HG02759 (cell line): ENCODE results near the gene RAVER2.
"Not testable (repeated sequence)": the region's sequence is repeated elsewhere in the genome, so short reads cannot be mapped to it uniquely, and the experiment has no call there.

ENCODE experiments used
- ATAC-seq: cut with Tn5 transposase; IDR thresholded peaks from one replicate; pipeline ENCODE4 v1.9.1; 2021; ENCODE audit warnings: mild to moderate bottlenecking, moderate library complexity; ENCODE audit not compliant: unreplicated experiment

RAVER2 gene, protein sequence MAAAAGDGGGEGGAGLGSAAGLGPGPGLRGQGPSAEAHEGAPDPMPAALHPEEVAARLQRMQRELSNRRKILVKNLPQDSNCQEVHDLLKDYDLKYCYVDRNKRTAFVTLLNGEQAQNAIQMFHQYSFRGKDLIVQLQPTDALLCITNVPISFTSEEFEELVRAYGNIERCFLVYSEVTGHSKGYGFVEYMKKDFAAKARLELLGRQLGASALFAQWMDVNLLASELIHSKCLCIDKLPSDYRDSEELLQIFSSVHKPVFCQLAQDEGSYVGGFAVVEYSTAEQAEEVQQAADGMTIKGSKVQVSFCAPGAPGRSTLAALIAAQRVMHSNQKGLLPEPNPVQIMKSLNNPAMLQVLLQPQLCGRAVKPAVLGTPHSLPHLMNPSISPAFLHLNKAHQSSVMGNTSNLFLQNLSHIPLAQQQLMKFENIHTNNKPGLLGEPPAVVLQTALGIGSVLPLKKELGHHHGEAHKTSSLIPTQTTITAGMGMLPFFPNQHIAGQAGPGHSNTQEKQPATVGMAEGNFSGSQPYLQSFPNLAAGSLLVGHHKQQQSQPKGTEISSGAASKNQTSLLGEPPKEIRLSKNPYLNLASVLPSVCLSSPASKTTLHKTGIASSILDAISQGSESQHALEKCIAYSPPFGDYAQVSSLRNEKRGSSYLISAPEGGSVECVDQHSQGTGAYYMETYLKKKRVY

DNA sequence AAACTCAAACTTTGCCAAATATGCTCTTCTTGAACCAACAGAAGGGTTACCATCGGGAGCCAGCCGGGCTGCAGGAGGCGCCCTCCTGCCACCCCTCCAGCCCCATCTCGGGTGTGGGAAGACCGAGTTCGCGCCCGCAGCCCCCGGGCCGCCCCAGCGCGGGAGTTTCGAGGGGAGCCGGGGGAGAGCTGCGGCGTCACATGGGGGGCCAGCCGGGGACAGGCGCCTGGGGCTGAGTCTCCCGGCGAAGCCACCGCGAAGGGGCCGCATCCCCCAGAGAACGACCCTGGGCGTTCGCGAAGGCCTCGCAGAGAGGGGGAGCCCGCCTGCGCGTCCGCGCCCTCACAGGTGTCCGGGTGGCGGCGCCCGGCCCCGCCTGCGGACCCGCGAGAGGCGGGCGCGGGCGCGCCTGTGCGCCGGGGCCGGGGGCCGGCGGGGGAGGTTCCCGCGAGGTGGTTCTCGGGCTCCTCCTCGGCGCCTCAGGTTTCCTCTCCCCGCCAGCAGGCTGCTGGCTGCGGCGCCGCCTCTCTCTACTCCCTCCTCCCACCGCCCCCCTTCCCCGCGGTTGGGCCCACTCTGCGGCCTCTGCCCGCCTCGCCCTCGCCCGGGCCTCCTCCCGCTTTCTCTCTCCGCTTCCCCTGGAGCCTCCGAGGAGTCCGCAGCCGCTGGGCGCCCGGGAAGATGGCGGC, at the start of gene RAVER2:
Gene RAVER2 (plus strand): TSS at position 584 of the 689 bp plus-strand sequence. CDS start 98 bp downstream, at position 682.
- ATAC-seq: peak; percentile 71

DNA sequence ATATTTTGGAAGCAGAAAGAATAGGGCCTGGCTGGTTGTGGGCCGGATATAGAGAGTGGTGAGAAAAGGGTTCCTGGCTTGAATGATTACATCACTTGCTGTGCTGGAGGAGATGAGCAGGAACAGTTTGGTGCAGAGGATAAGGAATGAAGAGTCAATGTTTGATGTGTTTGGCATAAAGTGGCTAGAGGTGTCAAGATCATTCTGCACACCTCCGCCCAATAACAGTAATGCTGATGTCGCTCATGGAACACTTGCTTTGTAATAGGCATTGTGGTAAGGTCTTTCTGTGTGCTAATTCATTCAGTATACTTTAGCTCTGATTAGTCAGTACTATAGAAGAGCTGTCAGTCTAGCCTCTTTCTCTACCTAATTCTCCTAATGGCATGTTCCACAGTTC, 48.0 kb upstream of the RAVER2 start:
- no peak for ATAC-seq

DNA sequence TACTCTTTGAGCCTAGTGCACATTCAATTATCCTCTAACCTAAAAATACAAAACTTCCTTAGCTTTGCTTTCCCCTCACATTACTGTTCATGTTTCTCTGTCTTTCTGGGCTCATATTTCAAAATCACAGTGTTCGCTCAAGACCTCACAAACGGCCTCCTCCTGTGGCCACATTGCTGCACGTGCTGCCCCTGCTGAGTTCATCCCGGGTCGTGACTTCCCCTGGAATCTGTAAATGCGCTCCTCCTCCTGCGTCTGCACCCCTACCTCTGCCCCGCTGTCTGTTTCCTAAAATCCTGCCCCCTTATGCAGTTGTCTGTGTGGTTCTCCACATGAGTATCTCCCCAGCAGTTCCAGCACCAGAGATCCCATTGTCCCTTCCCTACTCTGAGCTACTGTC, 45.5 kb upstream of the RAVER2 start:
- ATAC-seq: no peak

DNA sequence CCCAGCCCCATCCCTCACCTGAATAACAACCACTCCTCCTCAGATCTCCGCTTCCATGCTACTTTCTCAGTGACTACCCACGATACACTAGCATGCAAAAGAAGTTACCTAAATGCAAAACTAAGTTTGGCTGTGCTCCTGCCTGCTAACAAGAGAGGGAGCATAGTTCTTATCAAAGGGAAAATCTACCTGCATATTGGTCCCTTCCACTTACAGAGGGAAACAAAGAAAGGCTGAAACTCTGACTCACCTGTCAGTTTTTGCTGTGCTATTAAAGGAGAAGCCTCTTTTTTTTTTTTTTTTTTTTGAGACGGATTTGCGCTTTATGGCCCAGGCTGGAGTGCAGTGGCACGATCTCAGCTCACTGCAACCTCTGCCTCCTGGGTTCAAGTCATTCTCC, 43.8 kb upstream of the RAVER2 start:
- ATAC-seq: no peak

DNA sequence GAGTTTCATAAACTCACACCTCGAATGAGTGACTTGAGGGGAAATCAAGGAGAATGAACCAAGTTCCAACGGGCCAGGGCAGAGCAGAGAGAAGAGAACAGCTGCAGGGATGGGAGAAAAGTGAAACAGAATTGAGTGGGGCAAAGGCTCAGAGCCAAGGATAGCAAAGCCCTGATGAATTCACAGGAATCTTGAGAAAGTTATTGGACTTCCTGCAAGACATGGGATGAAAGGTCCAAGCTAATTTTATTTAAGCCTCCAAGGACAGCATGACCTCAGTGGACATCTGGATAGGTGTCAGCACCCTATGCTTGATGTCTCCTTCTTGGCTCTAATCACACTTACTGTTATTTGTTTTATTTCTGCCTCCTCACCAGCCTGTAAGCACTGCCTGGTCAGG, 43.0 kb upstream of the RAVER2 start:
- no peak for ATAC-seq

DNA sequence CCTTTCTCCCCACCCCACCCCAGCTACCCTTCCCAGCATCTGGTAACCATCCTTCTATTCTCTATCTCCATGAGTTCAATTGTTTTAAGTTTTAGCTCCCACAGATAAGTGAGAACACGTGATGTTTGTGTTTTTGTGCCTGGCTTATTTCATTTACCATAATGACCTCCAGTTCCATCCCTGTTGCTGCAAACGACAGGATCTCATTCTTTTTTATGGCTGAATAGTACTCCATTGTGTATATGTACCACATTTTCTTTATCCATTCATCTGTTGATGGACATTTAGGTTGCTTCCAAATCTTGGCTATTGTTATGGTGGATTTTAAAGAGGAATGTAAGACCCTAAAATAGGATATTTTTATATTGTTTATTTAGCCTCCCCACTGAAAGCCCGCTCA, 42.2 kb upstream of the RAVER2 start:
- not testable (repeated sequence) for ATAC-seq

DNA sequence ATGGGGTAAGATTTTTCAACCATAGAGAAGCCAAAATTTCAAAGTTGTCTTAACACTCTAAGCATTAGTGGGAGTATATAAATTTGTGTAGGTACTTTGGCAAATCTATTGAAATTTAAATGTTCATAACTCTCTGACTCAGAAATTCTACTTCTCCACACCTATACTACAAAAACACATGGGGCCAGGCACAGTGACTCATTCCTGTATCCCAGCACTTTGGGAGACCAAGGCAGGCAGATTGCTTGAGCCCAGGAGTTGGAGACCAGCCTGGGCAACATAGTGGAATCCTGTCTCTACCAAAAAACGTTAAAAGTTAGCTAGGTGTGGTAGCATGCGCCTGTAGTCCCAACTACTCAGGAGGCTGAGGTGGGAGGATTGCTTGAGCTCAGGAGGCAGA, 41.3 kb upstream of the RAVER2 start:
- no peak for ATAC-seq

DNA sequence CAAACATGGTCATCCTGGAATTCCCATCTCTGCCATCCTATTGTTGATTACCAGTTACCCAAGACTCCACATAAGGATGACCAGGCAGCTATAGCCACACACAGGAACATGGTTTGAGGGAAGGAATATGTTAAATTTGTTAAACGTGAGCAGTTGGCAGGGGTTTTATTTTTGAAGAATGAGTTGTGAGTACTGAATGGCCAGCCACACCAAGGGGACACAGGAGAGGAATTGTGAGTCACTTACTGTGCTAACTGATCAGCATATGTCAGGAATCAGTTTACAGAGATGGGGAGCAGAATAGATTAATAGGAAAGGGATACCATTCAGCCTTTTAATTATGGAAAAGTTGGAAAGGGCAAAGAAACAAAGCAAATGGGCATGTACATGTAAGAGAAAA, 39.3 kb upstream of the RAVER2 start:
- no peak for ATAC-seq

DNA sequence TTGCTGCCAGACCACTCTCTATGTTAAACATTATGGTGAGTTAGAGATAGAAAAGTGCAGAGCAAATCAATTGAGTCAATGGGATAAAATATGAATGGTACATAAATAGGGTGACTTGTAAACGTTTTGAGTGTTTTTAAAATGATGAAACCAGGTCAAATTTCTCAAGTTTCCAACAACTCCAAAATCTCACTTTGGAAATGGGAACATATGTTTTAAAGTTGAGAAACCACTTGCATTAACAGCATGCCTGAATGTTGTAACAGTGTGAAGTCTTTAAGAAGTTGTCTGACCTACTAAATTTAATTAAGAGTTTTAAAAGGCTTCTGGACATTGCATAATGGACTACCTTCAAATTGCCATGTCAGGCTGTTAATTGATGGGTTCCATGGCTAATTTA, 33.6 kb upstream of the RAVER2 start:
- ATAC-seq: no peak

DNA sequence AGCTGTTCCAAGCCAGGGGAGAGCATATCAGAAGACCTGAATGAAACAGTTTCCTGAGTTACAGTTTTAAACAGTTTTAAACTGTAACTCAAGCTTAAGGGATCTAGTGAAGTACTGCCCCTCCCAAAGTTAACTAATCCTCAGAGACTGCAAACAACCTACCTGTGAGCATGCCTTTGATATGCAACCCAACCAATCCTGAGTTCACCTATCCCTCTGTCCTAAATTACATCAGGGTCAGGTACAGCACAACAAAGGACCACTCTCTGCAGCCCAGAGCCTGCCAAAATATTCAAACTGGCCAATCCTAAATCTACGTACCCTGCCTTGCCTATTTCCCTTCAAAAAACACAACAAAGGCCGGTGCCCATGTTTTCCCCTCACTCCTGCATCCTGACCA, 32.8 kb upstream of the RAVER2 start:
- no peak for ATAC-seq

DNA sequence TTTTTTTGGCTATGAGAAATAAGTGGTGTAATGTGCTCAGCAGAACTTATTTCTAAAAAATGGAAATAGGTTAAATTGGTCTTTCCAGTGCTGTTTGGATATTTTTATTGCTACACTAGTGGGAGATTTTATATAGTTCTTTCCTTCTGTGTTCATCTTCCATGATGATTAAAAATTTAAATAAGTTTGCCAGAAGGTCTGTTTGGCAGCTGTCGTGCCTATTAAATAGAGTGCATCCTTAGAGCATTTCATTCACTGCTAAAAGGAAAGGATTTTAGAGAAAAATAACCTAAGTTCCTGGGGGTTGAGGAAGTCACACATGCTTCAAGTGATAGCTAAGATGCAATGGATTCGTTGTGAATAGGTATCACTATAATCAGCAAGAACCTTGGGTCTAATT, 29.7 kb upstream of the RAVER2 start:
- no peak for ATAC-seq

DNA sequence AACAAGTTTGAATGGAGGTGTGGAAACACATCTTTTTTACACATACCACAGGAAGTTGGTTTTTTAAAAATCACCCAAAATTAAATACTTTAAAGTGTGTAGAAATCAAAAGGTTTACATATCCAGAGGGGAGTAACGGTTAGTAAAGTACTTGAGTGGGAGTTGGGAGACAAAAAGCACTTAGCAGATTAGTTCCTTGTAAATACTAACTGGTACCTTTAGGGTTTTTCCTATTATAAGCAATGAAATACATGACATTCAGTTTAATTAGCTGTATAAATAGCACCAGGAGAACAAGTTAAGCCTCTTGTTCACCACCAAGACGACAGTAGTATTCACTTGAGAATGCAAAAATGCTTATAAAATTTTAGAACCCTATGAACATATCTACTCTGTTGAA, 23.7 kb upstream of the RAVER2 start:
- ATAC-seq: no peak

DNA sequence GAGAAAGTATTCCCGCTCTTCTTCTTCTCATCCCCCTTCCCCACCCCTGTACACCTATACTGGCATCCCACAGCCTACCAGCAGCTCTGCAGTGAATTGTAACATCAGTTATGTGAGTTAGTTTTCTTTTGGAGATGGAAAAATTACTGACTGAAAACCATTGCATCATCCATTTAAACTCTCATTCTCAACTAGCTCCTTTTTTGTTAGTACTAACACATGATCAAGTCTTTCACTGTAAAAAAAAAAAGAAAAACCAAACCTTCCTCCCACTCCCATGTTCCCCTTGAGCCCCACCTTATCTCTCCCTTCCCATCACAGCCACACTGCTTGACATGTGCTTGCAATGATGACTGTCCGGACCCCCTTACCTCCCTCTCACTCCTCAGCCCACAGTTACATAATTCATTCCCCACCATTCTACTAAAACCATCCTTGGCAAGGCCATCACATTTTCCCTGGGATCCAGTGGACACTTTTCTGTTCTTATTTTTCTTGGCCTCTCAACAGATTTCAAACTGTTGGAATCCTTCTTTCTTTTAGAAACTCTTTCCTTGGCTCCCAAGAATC, 23.2 kb upstream of the RAVER2 start:
- ATAC-seq: no peak

DNA sequence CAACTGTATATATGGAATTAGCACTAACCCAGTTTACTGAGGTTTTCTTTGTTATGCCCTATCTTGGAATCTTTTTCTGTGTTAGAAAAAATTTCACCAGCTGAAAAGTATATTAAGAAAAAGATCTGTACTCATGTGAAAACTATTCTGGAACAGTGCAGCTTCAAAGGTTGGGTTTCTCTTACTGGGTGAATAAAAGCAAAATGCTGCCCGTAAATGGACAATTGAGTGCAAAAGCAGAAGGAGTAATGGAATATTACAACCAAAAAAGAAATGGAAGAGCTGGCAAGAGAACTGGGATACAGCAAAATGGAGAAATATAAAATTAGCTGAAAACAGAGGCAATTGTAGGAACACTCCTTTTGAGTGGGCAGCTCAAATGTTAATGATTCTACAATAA, 17.0 kb upstream of the RAVER2 start:
- no peak for ATAC-seq

DNA sequence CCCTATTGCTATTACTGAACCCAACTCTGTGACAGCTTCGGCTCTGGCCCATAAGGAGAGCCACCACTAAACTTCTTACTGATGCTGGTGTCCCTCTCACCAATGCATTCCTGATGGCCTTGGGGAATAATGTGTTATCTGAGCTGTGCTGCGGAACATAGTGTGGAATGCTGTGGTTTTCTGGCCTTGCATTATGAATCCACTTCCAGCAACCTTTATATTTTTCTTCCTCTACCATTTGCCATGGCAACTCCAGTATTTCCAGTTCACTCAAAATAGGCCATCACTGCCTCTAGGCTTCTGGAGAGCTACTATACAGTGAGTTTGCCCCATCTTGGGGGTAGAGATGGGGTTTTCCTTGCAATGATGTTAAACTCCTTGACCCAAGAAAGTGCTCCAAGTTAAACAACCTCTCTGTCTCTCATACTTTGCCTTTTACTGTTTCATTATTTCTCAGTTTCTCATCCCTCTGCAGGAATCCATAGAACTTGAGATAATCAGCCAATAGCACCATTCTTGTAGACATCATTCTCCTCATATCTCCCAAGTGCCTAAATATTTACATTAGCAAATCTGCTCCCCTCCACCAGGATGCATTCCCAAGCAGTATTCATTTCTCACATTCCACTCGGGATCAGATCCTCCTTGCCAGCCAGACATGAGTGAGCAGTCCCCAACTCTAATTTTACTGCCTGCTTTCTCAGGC, 11.1 kb upstream of the RAVER2 start:
- ATAC-seq: no peak

DNA sequence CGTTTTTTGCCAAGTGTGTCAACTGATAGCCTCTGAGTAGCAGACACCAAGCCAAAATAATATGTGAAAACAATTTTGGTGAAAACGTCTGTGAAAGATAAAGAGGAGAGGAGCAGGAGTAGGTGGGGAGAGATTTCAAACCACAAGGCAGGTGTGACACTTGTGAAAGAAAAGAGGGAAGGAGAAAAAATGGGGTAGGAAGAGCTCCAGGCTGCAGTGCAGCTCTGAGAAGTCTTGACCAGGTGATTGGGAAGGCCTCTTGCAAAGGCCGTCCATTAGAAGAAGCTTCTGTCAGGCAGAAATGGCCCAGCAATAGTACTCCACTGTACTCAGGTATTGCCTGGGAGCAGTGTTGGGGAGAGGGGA, 10.6 kb upstream of the RAVER2 start:
- no peak for ATAC-seq

DNA sequence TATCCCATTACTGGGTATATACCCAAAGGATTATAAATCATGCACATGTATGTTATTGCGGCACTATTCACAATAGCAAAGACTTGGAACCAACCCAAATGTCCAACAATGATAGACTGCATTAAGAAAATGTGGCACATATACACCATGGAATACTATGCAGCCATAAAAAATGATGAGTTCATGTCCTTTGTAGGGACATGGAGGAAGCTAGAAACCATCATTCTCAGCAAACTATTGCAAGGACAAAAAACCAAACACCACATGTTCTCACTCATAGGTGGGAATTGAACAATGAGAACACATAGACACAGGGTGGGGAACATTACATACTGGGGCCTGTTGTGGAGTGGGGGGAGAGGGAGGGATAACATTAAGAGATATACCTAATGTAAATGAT, 4.2 kb upstream of the RAVER2 start:
- ATAC-seq: not testable (repeated sequence)

DNA sequence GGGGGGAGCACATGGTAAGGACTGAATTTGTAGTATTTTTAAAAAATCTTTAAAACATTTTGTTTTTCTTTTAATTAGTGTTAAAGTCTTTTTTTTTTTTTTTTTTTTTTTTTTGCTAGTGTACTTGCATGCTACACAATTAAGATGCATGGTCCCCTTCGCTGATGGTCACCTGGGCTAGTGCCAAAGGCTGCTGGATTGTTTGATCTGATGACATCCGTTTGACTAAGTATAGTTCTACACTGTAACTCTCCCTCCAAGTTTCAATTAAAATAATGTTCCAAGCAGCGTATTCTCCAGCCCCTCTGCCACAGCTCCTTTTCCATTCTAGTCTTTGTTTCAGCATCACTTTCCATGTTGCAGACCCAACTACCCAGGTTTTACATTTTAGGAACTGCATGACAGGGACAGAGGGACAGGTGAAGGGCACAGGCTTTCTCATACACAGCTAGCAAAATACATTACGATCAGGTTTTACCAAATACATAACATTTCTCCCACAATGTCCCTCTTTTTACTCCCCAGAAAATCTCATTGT, 852 bp upstream of the RAVER2 start:
- no peak for ATAC-seq

DNA sequence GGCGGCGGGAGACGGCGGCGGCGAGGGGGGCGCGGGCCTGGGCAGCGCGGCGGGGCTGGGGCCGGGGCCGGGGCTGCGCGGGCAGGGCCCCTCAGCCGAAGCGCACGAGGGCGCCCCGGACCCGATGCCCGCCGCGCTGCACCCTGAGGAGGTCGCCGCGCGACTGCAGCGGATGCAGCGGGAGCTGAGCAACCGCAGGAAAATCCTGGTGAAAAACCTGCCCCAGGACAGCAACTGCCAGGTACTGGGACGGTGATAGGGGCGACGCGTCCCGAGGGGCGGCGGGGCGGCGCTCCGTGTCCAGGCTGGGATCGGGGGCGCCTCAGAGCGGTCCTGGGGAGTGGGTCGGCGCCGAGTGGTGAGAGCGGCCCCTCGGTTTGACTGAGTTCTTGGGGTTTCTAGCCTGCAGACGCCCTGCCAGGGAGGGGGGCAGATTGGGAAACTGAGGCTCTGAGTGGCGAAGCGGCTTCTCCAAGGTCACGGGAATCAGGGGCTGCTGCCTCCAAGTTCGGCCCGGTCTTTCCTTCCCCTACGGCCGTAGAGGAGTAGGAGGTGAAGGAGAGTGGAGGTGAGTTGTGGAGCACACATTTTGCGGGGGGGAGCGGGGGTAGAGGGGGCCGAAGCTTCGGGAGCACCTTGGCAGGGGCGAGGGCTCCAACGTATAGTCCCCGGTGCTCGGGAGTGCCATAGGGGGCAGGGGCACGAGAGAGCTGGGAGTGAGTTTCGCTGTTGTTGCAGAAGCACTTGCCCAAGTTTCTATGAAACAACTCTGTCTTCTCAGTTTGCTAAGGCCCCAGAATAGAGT, 508 bp downstream of the RAVER2 start:
- ATAC-seq: peak; percentile 31
